HG03139 (cell line): ENCODE results near the gene PTGFRN.

Source experiments
- ATAC-seq: cut with Tn5 transposase; IDR thresholded peaks from one replicate; pipeline ENCODE4 v1.9.1; 2021; ENCODE audit not compliant: unreplicated experiment

Gene PTGFRN

GRCh38 chr1:117026361-117026760 is 116.6 kb downstream of the PTGFRN start:
- no peak for ATAC-seq

GRCh38 chr1:117029685-117030084 is 120.0 kb downstream of the PTGFRN start:
- ATAC-seq: no peak

- ATAC-seq: no peak
Measured at GRCh38 chr1:117030271-117030877, 120.7 kb downstream of the PTGFRN start.

GRCh38 chr1:117032266-117032665 is 122.5 kb downstream of the PTGFRN start:
- ATAC-seq: no peak

- ATAC-seq: no peak
Measured at GRCh38 chr1:117032681-117033539, 123.2 kb downstream of the PTGFRN start.

GRCh38 chr1:117033772-117034171 is 124.1 kb downstream of the PTGFRN start:
- ATAC-seq: no peak

- no peak for ATAC-seq
Measured at GRCh38 chr1:117034791-117035290, 125.1 kb downstream of the PTGFRN start.

GRCh38 chr1:117036018-117036461 is 126.3 kb downstream of the PTGFRN start:
- ATAC-seq: no peak

GRCh38 chr1:117037802-117038201 is 128.1 kb downstream of the PTGFRN start:
- no peak for ATAC-seq

GRCh38 chr1:117038236-117038635 is 128.5 kb downstream of the PTGFRN start:
- ATAC-seq: no peak
